ENCODE data around the gene MC1R.
"Not testable (repeated sequence)": the region's sequence is repeated elsewhere in the genome, so short reads cannot be mapped to it uniquely, and the experiment has no call there.

The MC1R gene

DNA sequence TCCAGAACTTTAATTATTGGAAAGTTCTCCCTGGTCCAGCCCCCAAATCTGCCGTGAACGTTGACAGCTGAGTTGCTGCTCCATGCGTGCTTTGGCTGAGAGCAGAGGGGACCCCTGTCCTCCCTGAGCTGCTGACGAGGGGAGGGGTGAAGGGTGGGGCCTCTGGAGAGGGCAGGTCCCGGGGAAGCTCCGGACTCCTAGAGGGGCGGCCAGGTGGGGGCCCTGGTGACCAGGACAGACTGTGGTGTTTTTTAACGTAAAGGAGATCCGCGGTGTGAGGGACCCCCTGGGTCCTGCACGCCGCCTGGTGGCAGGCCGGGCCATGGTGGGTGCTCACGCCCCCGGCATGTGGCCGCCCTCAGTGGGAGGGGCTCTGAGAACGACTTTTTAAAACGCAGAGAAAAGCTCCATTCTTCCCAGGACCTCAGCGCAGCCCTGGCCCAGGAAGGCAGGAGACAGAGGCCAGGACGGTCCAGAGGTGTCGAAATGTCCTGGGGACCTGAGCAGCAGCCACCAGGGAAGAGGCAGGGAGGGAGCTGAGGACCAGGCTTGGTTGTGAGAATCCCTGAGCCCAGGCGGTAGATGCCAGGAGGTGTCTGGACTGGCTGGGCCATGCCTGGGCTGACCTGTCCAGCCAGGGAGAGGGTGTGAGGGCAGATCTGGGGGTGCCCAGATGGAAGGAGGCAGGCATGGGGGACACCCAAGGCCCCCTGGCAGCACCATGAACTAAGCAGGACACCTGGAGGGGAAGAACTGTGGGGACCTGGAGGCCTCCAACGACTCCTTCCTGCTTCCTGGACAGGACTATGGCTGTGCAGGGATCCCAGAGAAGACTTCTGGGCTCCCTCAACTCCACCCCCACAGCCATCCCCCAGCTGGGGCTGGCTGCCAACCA, at the start of gene MC1R:
MC1R (plus strand) TSS at position 410 of the 895 bp plus-strand sequence; CDS start at position 807, 397 bp downstream.
- no peak for DNase-seq (ENCODE audit: low read depth in 2 of 2)

GRCh38 chr16:89869911-89870310, 48.8 kb upstream of the MC1R start:
- no peak for DNase-seq (ENCODE audit: low read depth in 2 of 2)

DNA sequence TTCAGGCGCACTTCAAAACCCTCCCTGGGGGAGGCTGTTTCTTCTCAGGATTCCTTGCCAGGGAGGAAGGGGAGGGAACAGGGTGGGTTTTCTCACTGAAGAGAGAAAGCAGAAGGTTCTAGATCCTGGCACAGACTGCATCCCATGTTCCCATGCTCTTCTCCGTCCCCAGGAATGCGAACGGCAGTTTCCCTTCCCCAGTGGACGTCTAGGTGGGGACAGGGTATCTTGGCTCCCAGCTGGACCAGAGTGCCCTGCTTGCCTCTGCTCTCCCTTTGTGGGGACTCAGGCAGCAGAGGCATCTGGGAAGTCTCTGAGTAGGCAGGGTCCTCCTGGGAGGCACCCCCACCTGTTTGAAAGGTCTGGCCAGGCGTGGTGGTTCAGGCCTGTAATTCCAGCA, 48.2 kb upstream of the MC1R start:
- DNase-seq (ENCODE audit: low read depth in 2 of 2) = no peak

- DNase-seq (ENCODE audit: low read depth in 2 of 2) = no peak
These were observed 46.8 kb upstream of the MC1R start for GRCh38 chr16:89871895-89872294.

DNA sequence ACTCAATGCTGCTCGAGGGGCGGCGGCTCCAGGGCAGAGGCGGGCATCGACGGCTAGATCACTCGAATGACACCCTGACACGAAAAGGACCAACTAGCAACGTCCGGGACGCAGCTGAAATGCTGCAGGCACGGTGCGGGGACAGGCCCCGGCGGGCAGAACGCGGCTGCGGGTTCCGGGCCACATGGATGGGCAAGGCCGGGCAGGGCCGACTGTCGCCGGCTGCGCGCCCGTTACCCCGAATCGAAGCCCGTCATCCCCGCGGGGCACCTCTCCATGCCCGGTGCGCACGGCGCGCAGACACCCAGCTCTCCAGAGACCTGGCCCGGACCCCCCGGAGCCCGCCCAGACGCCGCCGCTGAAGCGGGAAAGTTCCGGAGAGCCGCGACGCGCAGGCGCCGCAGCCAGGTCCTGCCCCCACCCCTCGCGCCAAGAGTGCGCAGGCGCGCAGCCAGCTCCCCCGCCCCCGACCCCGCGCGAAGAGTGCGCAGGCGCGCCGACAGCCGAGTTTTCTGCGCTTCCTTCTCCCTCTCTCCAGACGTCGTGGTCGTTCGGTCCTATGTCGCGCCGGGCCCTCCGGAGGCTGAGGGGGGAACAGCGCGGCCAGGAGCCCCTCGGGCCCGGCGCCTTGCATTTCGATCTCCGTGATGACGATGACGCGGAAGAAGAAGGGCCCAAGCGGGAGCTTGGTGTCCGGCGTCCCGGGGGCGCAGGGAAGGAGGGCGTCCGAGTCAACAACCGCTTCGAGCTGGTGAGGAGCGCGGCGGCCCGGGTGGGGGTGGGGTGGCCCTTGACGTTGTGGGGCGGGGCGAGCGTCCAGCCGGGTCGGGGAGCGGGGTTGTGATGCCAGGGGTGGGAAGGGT, 45.3 kb upstream of the MC1R start, which contains the start of gene TCF25:
TCF25 (plus strand) TSS at position 484 of the 863 bp plus-strand sequence; CDS start at position 560, 76 bp downstream.
- peak; percentile 62 to 79 for DNase-seq (ENCODE audit: low read depth in 2 of 2)

- DNase-seq (ENCODE audit: low read depth in 2 of 2) = peak; percentile 91 to 96
These were observed 44.5 kb upstream of the MC1R start for GRCh38 chr16:89873972-89874689.

DNA sequence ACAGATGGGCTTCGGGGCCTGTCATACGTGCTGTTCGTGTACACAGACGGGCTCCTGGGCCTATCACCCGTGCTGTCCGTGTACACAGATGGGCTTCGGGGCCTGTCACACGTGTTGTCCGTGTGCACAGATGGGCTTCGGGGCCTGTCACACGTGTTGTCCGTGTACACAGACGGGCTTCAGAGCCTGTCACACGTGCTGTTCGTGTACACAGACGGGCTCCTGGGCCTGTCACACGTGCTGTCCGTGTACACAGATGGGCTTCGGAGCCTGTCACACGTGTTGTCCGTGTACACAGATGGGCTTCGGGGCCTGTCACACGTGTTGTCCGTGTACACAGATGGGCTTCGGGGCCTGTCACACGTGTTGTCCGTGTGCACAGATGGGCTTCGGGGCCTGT, 39.5 kb upstream of the MC1R start:
- not testable (repeated sequence) for DNase-seq (ENCODE audit: low read depth in 2 of 2)

DNA sequence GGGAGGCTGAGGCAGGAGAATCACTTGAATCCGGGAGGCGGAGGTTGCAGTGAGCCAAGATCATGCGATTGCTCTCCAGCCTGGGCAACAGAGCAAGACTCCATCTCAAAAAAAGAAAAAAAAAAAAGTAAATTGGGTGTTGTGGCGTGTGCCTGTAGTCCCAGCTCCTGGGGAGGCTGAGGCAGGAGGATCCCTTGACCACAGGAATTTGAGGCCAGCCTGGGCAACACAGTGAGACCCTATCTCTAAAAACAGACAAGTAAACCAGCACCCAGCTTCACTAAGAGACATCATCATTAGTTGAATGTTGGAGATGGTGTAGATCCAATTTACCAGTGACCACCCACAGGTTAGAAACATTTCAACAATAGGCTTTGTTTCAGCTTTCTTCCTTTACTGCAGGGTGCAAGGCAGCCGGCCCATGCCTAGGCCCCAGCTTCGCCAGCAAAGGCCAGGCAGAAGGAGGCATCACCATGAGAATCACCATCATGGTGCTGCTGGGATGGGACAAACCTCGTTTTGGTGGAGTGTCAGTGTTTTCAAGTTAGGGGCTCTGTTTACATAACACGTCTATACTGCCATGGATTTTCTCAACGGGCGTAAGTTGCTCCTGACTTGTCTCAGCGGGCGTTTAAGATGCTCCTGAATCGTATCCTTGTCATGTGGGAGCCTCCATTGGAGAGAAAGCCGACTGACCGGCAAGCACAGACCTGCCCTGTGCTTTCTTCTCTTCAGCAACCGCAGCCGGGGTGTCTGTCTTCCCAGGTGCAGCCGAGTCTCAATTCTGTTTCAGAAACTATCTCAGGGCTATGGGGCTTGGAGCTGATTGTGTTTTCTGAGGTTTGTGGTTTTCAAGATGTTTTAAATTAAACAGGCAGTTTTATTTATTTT, 37.9 kb upstream of the MC1R start:
- DNase-seq (ENCODE audit: low read depth in 2 of 2) = no peak

GRCh38 chr16:89881368-89881730, 37.3 kb upstream of the MC1R start:
- DNase-seq (ENCODE audit: low read depth in 2 of 2) = no peak

- DNase-seq (ENCODE audit: low read depth in 2 of 2) = no peak
These were observed 35.2 kb upstream of the MC1R start for GRCh38 chr16:89883346-89884040.

GRCh38 chr16:89884041-89884421, 34.6 kb upstream of the MC1R start:
- DNase-seq (ENCODE audit: low read depth in 2 of 2) = no peak

DNA sequence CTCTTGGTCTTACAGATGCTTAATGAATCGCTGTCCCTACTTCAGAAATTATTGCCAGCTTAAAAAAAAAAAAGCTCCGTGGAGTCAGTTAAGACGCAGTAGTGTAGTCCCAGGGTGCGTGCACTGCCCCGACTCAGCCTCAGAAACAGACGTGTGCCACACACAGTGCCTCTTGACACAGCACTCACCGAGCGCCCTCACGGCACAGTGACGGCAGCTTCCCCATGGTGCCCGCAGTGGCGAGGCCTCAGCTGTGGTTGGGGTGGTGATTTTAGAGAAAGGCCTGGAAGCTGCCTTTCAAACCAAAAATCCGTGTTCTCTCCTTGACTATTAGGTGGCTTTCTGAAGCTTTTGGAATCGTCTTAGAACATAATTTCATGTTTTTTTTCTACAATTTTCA, 31.4 kb upstream of the MC1R start:
- no peak for DNase-seq (ENCODE audit: low read depth in 2 of 2)

GRCh38 chr16:89890200-89890599, 28.5 kb upstream of the MC1R start:
- DNase-seq (ENCODE audit: low read depth in 2 of 2) = peak; percentile 6 to 9

- no peak for DNase-seq (ENCODE audit: low read depth in 2 of 2)
These were observed 27.6 kb upstream of the MC1R start for GRCh38 chr16:89890886-89891657.

GRCh38 chr16:89892055-89892630, 26.5 kb upstream of the MC1R start:
- no peak for DNase-seq (ENCODE audit: low read depth in 2 of 2)

GRCh38 chr16:89892635-89893034, 26.0 kb upstream of the MC1R start:
- DNase-seq (ENCODE audit: low read depth in 2 of 2) = no peak

- DNase-seq (ENCODE audit: low read depth in 2 of 2) = no peak
These were observed 24.8 kb upstream of the MC1R start for GRCh38 chr16:89893642-89894548.

Measured in stimulated activated CD8-positive, alpha-beta memory T cell treated with anti-CD3 and anti-CD28 coated beads, Interleukin-7, amount 100 ng/mL, for 4 hours (primary cell).